Stimulated activated CD8-positive, alpha-beta memory T cell treated with anti-CD3 and anti-CD28 coated beads, Interleukin-7, amount 100 ng/mL, for 4 hours (primary cell): Measurements from ENCODE around the gene NPC1.
"Not testable (repeated sequence)": the region's sequence is repeated elsewhere in the genome, so short reads cannot be mapped to it uniquely, and the experiment has no call there.

ENCODE experiments used
- DNase-seq, 2 donors: peaks; one replicate each; pipeline ENCODE4 v3.0.0-alpha.2; 2020; ENCODE audit warnings: low read depth in 2 of 2

NPC1 gene

GRCh38 chr18:23586249-23587196 is at the start of gene NPC1:
TSS of gene NPC1 (minus strand) at chr18:23586506. CDS start at chr18:23586343, 163 bp downstream.
- DNase-seq, result peak; percentile 80 to 90

- no peak for DNase-seq
Observed at GRCh38 chr18:23636071-23636399, 49.7 kb upstream of the NPC1 start.

GRCh38 chr18:23635283-23636070 is 49.2 kb upstream of the NPC1 start:
- DNase-seq, result no peak

- no peak for DNase-seq
Observed at GRCh38 chr18:23634692-23635091, 48.4 kb upstream of the NPC1 start.

GRCh38 chr18:23632615-23633014 is 46.3 kb upstream of the NPC1 start:
- DNase-seq, result no peak

GRCh38 chr18:23631746-23632145 is 45.4 kb upstream of the NPC1 start:
- no peak for DNase-seq

- DNase-seq, result no peak
Observed at GRCh38 chr18:23631312-23631711, 45.0 kb upstream of the NPC1 start.

GRCh38 chr18:23629444-23629946 is 43.2 kb upstream of the NPC1 start:
- no peak for DNase-seq

- no peak for DNase-seq
Observed at GRCh38 chr18:23627970-23628369, 41.7 kb upstream of the NPC1 start.

- no peak for DNase-seq
Observed at GRCh38 chr18:23627321-23627720, 41.0 kb upstream of the NPC1 start.

- no peak for DNase-seq
Observed at GRCh38 chr18:23626451-23627279, 40.4 kb upstream of the NPC1 start.

- DNase-seq, result no peak
Observed at GRCh38 chr18:23623040-23623439, 36.7 kb upstream of the NPC1 start.

- peak in 1 of 2 donors; percentile 1 for DNase-seq
Observed at GRCh38 chr18:23619388-23619881, 33.1 kb upstream of the NPC1 start.

GRCh38 chr18:23618862-23619387 is 32.6 kb upstream of the NPC1 start:
- no peak for DNase-seq

GRCh38 chr18:23617412-23618014 is 31.2 kb upstream of the NPC1 start:
- no peak for DNase-seq

GRCh38 chr18:23616258-23616657 is 30.0 kb upstream of the NPC1 start:
- no peak for DNase-seq

GRCh38 chr18:23614891-23615290 is 28.6 kb upstream of the NPC1 start:
- no peak for DNase-seq

GRCh38 chr18:23614413-23614812 is 28.1 kb upstream of the NPC1 start:
- DNase-seq, result no peak

- DNase-seq, result not testable (repeated sequence)
Observed at GRCh38 chr18:23613091-23613475, 26.8 kb upstream of the NPC1 start.

- no peak for DNase-seq
Observed at GRCh38 chr18:23612434-23613090, 26.3 kb upstream of the NPC1 start.
